ENCODE data around the gene GTF2IRD1. TPM values are rescaled to one million over a fixed set of nuclear protein-coding genes. Genes with fewer than 3 reads are reported as not detected.
"Not testable (repeated sequence)": the region's sequence is repeated elsewhere in the genome, so short reads cannot be mapped to it uniquely, and the experiment has no call there.

Gene GTF2IRD1
- total RNA-seq, 1 experiment from 2014 or later: 34.3 TPM

- Histone ChIP-seq H4K8ac (replicated peaks; ENCODE audit: insufficient read length, low read depth, low read length) (no peak overlapping the region), H2BK15ac (ENCODE audit: low read depth, low read length) (no peak overlapping the region), H2BK20ac (ENCODE audit: low read depth, low read length, poor library complexity, severe bottlenecking) (no peak overlapping the region), H3K23me2 (ENCODE audit: insufficient read length, low read depth, low read length, poor library complexity, severe bottlenecking) (no peaks in the 10 kb centered on the region), H3T11ph (ENCODE audit: low read length) (no peak overlapping the region), H3K9me3 (ENCODE audit: control insufficient read depth, low read depth, low read length) (no peaks in the 10 kb centered on the region), H3K9ac (ENCODE audit: extremely low read depth, insufficient read length, low read length) (no peak overlapping the region), H2BK12ac (ENCODE audit: insufficient read length, low read depth, low read length) (no peak overlapping the region), H3K27me3 (ENCODE audit: insufficient read depth, low read length) (no peaks in the 10 kb centered on the region), H3K27ac (ENCODE audit: insufficient read length, low read depth, low read length) (no peak overlapping the region), H2AFZ (ENCODE audit: low read length) (no peak overlapping the region), H3K4me1 (ENCODE audit: insufficient read depth, low read length) (no peaks in the 10 kb centered on the region), H3K56ac (ENCODE audit: insufficient read length, low read depth, low read length) (no peak overlapping the region), H3K18ac (ENCODE audit: insufficient read length, low read depth, low read length) (no peak overlapping the region), H2BK5ac (ENCODE audit: insufficient read length, low read length) (no peak overlapping the region), H3K14ac (ENCODE audit: insufficient read depth, low read length) (no peak overlapping the region), H4K20me1 (ENCODE audit: control insufficient read depth, insufficient read depth, insufficient read length) (no peaks in the 10 kb centered on the region), H3K79me1 (ENCODE audit: insufficient read depth, low read depth, low read length, poor library complexity, severe bottlenecking) (no peaks in the 10 kb centered on the region), H3K79me2 (ENCODE audit: insufficient read depth, low read length) (no peaks in the 10 kb centered on the region), H3K23ac (ENCODE audit: insufficient read length, low read depth, low read length) (no peak overlapping the region), H3K4me2 (ENCODE audit: insufficient read depth, insufficient read length, low read length) (no peak overlapping the region), H2BK120ac (ENCODE audit: low read depth, low read length, poor library complexity, severe bottlenecking) (no peak overlapping the region), H2AK5ac (ENCODE audit: insufficient read length, low read length) (no peak overlapping the region), H4K91ac (ENCODE audit: insufficient read length, low read depth, low read length) (no peak overlapping the region), H3K4ac (ENCODE audit: low read depth, low read length) (no peak overlapping the region), H4K5ac (ENCODE audit: insufficient read length, low read depth, low read length) (no peak overlapping the region)
- H3K36me3 Mint-ChIP-seq (ENCODE audit: insufficient read depth in 1 of 3, low read depth in 3 of 3): peaks cover 0 to 1% (median 0%) of the 10 kb centered on the region in 3 experiments; a peak in 1 of 7 replicates
- H3K4me3 Mint-ChIP-seq: no peak overlapping the region; a peak in 1 of 5 replicates
- no peak for DNase-seq
- peaks cover 0 to 2% of the 10 kb centered on the region in 2 experiments; a peak in 1 of 4 replicates for H3K4me1 Mint-ChIP-seq
- no peak for TF ChIP-seq CTCF (conservative IDR thresholded peaks at IDR 0.05)
- no peaks in the 10 kb centered on the region; a peak in 3 of 5 replicates for H3K9me3 Mint-ChIP-seq
- no peaks in the 10 kb centered on the region for H3K27me3 Mint-ChIP-seq (ENCODE audit: low read depth)
- peak overlapping the region in 1 of 3 experiments; percentile 8; a peak in 2 of 7 replicates for H3K27ac Mint-ChIP-seq
- 100% methylated on average over 3 of the region's 10 CpGs for WGBS (ENCODE audit: extremely low coverage, insufficient read length, low lambda C conversion rate)
Measured at GRCh38 chr7:74418538-74418937, 35.2 kb upstream of the GTF2IRD1 start.

- H3K9ac ChIP-seq (ENCODE audit: extremely low read depth, insufficient read length, low read length); H3K27me3 ChIP-seq (ENCODE audit: insufficient read depth, low read length); H3K79me1 ChIP-seq (ENCODE audit: insufficient read depth, low read depth, low read length, poor library complexity, severe bottlenecking); H2BK120ac ChIP-seq (ENCODE audit: low read depth, low read length, poor library complexity, severe bottlenecking); H3K79me2 ChIP-seq (ENCODE audit: insufficient read depth, low read length); DNase-seq; H3K14ac ChIP-seq (ENCODE audit: insufficient read depth, low read length); H3K4me3 Mint-ChIP-seq; H3T11ph ChIP-seq (ENCODE audit: low read length); H3K36me3 Mint-ChIP-seq (ENCODE audit: insufficient read depth in 1 of 3, low read depth in 3 of 3); H2BK20ac ChIP-seq (ENCODE audit: low read depth, low read length, poor library complexity, severe bottlenecking); H3K27ac ChIP-seq (ENCODE audit: insufficient read length, low read depth, low read length); H3K27ac Mint-ChIP-seq; H4K91ac ChIP-seq (ENCODE audit: insufficient read length, low read depth, low read length); H4K20me1 ChIP-seq (ENCODE audit: control insufficient read depth, insufficient read depth, insufficient read length); H3K23me2 ChIP-seq (ENCODE audit: insufficient read length, low read depth, low read length, poor library complexity, severe bottlenecking); H2BK12ac ChIP-seq (ENCODE audit: insufficient read length, low read depth, low read length); H2BK5ac ChIP-seq (ENCODE audit: insufficient read length, low read length); H3K9me3 Mint-ChIP-seq; H3K4me1 ChIP-seq (ENCODE audit: insufficient read depth, low read length); H3K23ac ChIP-seq (ENCODE audit: insufficient read length, low read depth, low read length); H4K8ac ChIP-seq (replicated peaks; ENCODE audit: insufficient read length, low read depth, low read length); H2AFZ ChIP-seq (ENCODE audit: low read length); H3K9me3 ChIP-seq (ENCODE audit: control insufficient read depth, low read depth, low read length); H2BK15ac ChIP-seq (ENCODE audit: low read depth, low read length); H4K5ac ChIP-seq (ENCODE audit: insufficient read length, low read depth, low read length); H3K4ac ChIP-seq (ENCODE audit: low read depth, low read length); H3K4me2 ChIP-seq (ENCODE audit: insufficient read depth, insufficient read length, low read length); H3K4me1 Mint-ChIP-seq; H3K56ac ChIP-seq (ENCODE audit: insufficient read length, low read depth, low read length); H2AK5ac ChIP-seq (ENCODE audit: insufficient read length, low read length); H3K27me3 Mint-ChIP-seq (ENCODE audit: low read depth); H3K18ac ChIP-seq (ENCODE audit: insufficient read length, low read depth, low read length): not testable (repeated sequence)
- no CpG with 5 or more reads among the region's 4 CpGs for WGBS (ENCODE audit: extremely low coverage, insufficient read length, low lambda C conversion rate)
Measured at GRCh38 chr7:74419232-74419631, 34.5 kb upstream of the GTF2IRD1 start.

All from H9 (cell line).